Tongue (tissue), 2 donors: ENCODE measurements around the gene ABI1. TPM values are rescaled to one million over a fixed set of nuclear protein-coding genes. Genes with fewer than 3 reads are reported as not detected.
A peak's percentile ranks its signal among the peaks of the same experiment; 100 is the strongest.

Experiments
- DNase-seq: peaks from one replicate; pipeline ENCODE4 v3.0.0-alpha.2; 2015
- total RNA-seq: library from RNA; depleted of rRNA; stranded (reverse); fragments of >200 nt; gene quantifications from one replicate; pipeline ENCODE4 v1.2.3, GENCODE V29; 2014

Gene ABI1
- total RNA-seq, 1 donor from 2014 or later, result 44.1 TPM

GRCh38 chr10:26765549-26765948 lies 95.2 kb downstream of the ABI1 start:
- DNase-seq, result no peak

GRCh38 chr10:26759008-26759407 lies 101.8 kb downstream of the ABI1 start:
- no peak for DNase-seq

- DNase-seq, result no peak
These were observed 105.3 kb downstream of the ABI1 start for GRCh38 chr10:26755443-26755903.

GRCh38 chr10:26746061-26746460 lies 114.7 kb downstream of the ABI1 start:
- no peak for DNase-seq

DNA sequence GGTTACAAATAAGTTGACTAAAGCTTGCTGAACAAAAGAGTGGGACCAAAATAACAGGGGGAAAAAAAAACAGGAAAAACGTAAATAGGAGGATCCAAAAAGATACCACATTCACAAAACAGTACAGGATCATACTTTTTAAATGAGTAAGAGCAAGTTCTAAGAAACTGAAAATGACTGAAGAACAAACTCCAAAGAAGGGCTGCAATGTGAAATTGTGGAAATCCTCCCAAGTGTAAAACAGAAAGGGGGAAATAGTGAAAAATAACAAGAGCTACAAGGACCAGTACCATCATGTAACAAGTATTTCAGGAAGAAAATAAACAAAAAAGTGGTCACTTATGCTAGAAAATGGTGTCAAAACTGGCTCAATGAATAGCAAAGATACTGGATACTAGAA lies 116.9 kb downstream of the ABI1 start:
- DNase-seq, result no peak

DNA sequence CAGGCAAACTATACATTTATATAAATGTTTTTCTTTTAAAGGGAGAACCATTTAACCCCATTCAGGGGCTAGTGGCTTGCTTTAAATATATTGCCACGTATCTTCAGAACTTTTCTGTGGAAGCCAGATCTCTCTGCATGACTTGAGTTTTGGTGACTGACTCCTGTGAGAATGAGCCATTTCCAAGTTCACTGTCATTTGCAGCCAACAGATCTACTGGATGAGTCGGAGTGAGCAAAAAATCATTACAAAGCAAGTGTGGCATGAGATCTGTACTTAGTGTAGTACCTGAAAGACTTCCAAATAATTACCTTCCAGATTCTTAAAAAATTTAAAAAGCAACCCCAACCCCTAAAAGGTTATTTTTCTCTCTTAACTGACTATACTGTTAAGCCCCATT lies 117.7 kb downstream of the ABI1 start:
- no peak for DNase-seq

- DNase-seq, result no peak
These were observed 119.4 kb downstream of the ABI1 start for GRCh38 chr10:26741368-26741767.

GRCh38 chr10:26739071-26739631 lies 121.6 kb downstream of the ABI1 start:
- no peak for DNase-seq

DNA sequence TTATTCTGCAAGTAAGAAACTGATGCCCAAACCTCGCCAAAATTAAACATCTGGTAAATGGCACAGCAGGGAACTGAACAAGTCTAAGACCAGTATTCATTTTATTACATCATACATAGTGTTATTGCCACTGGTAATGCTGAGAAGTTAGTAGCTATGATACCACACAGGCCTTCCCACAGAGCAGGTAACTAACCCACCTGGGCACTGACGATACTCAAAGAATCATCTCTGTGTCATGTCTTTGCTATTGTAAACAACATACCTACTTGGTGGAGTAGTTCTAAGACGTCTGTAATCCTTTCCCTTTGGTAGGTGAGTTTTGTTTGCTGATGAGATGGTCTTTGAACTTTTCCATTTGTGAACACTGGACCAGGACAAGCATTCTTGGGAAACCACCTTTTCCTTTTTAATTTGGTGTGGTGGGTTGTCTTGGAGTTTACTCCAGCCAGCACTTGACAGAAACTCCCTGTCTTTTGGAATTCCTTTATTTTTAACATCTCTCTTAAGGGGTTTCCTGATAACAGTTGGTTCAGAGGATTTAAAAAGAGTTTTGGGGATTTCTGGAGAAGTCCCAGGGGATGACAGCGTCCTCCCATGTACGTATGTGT lies 122.4 kb downstream of the ABI1 start:
- no peak for DNase-seq

DNA sequence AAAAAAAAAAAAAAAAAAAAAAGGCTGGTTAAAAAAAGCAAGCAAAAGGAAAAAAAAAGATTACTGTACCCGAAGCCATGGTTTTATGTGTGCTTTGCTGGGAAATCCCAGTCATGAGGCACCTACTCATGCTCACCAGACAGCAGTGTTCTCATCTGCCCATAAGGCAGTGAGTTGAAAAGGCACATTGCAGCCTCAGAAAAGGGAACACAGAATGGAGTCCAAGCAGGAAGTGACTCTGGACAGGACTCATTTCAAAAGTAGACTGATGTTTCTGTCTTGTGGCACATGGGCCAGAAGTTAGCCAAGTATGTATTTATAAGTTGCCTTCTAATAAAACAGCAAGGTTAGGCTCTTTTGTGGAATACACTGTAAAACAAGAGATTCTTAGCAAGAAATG lies 123.0 kb downstream of the ABI1 start:
- DNase-seq, result no peak

DNA sequence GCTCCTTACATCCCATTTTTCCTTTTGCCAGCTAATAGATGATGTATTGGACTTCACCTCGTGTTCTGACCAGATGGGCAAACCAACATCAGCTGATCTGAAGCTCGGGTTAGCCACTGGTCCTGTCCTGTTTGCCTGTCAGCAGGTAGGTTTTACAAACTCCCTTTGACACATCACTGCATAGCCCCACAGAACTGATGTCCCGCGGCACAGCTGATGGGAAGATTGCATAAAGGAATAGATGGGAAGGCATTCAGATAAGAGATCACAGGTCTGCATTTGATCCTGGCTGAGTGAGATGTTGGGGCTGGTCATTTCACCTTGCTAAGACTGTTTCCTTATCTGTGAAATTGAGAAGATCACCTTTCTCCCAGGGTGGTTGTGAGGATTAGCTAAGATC lies 125.3 kb downstream of the ABI1 start:
- no peak for DNase-seq

GRCh38 chr10:26733750-26734568 lies 126.8 kb downstream of the ABI1 start:
- DNase-seq, result peak; percentile 55

- DNase-seq, result no peak
These were observed 130.2 kb downstream of the ABI1 start for GRCh38 chr10:26730552-26730951.

GRCh38 chr10:26729395-26729794 lies 131.4 kb downstream of the ABI1 start:
- DNase-seq, result no peak

- DNase-seq, result no peak
These were observed 131.8 kb downstream of the ABI1 start for GRCh38 chr10:26728957-26729356.

DNA sequence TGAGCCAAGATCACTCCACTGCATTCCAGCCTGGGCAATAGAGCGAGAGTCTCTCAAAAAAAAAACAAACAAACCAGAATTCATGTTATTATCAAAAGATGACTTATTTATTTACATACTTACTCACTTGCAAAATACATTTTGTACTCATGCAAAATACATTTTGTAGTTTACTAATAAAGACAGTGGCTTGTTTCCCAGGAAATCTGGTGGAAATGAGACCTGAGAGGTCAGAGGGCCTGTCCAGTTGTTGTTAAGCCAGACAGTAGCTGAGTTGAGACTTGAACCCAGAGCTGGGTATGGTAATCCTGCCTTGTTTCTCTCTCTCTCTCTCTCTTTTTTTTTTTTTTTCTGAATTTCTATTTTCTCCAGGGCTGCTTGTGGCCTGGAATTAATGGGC lies 133.8 kb downstream of the ABI1 start:
- DNase-seq, result no peak

DNA sequence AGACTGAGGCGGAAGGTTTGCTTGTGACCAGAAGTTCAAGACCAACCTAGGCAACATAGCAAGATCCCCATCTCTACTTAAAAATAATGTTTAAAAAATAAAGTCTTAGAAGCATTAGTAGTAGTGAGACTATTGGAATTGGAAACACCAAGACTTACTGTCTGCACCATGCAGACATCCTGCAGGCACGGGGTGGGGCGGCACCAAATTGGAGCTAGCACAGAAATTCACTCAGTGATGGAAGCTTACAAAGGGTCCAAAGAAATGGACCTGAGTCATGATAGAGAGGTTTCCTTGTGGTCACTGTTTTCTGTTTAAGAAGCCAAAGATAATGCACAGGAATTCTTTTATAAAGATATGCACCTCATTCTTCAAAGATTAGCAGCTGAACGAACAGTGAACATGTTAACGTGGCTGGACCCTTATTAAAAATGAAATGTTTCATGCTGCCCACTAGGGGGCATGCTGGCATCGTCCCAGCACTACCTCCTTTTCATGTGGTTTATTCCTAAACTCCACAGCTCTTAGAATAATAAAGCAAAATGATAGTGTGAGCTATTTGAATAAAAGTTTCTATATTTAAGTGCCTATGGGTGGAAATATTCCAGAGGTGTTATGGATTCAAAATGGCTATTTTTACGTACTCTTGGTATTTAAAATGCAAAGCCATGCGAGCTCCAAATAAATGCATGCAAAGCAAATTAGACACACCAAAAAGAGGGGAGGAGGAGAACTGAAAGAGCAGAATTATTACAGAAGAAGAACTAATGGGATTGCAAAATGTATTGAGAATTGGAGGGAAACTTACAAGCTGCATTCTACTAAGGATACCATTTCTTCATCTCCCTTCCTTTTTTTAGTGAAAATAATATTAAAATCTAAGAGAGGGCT lies 134.7 kb downstream of the ABI1 start:
- peak; percentile 81 for DNase-seq

DNA sequence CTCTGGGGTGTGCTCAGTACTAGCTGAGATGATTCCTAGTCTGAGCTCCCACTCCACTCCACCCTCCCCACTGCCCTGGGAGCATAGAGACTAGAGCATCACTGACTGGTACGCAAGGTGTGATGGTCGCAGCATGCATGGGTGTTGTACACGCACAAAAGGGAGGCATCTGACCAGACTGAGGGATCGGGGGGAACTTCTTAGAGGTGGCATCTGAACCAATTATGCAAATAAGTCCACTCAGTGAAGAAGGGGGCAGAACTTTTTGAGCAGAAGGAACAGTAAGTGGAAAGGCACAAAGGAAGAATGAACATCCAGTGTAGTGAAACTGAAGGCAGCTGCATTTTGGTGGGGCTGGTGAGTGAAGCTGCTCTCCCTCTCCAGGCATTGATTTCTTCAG lies 137.7 kb downstream of the ABI1 start:
- no peak for DNase-seq

- DNase-seq, result no peak
These were observed 139.2 kb downstream of the ABI1 start for GRCh38 chr10:26721561-26721960.

DNA sequence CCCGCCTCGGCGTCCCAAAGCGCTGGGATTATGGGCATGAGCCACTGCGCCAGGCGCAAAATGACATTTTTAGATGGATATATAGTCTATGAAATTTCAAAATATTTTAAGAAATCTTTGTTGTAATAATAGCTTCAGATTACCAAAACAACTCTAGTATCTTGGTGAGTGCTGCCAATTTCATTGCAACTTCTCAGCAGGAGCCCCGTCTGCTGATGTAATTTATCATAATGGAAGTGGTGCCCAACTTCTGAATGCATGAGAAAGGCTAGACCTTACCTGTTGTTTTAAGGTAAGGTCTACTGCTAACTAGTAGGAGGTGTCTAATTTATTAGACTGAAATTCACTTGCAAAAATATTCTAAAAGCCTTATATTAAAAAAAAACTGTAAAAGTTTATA lies 143.3 kb downstream of the ABI1 start:
- no peak for DNase-seq

- DNase-seq, result no peak
These were observed 145.6 kb downstream of the ABI1 start for GRCh38 chr10:26715137-26715487.

- no peak for DNase-seq
These were observed 146.2 kb downstream of the ABI1 start for GRCh38 chr10:26714415-26715136.
